Peyer's patch (tissue), 4 donors: ENCODE data around the gene LYPD8. TPM values are rescaled to one million over a fixed set of nuclear protein-coding genes. Genes with fewer than 3 reads are reported as not detected.

Experiments
- DNase-seq, 3 donors: peaks; one replicate each; pipeline ENCODE4 v3.0.0-alpha.2; 2017 to 2019
- H3K27ac ChIP-seq, 4 donors: fragments of 200-600 bp; sonication (generic); one replicate each; pipeline ENCODE4 v1.5.1; 2016 to 2019
- H3K27me3 ChIP-seq, 2 donors: fragments of 200-600 bp; sonication (generic); one replicate each; pipeline ENCODE4 v1.5.1; 2019
- H3K36me3 ChIP-seq, 3 donors: fragments of 200-600 bp; sonication (generic); one replicate each; pipeline ENCODE4 v1.5.1; 2016 to 2019
- H3K4me1 ChIP-seq, 4 donors: fragments of 200-600 bp; sonication (generic); one replicate each; pipeline ENCODE4 v1.5.1; 2016 to 2019
- H3K4me3 ChIP-seq, 4 donors: fragments of 200-600 bp; sonication (generic); 1 replicate in 3 of 4; 2 replicates in 1 of 4; pipeline ENCODE4 v1.5.1; 2016 to 2019; ENCODE audit warnings: mild to moderate bottlenecking in 1 of 4
- H3K9me3 ChIP-seq, 4 donors: fragments of 200-600 bp; sonication (generic); one replicate each; pipeline ENCODE4 v1.5.1; 2016 to 2019; ENCODE audit warnings: mild to moderate bottlenecking in 1 of 4
- CTCF ChIP-seq, 6 experiments: fragments of 450-650 bp in 4 of 6; fragments of 200-600 bp in 2 of 6; sonication (generic) in 1 of 6; IDR thresholded peaks; one replicate each; pipeline ENCODE4 v1.5.1; 2017 to 2019; ENCODE audit warnings: antibody characterized with exemption in 6 of 6, mild to moderate bottlenecking in 3 of 6, moderate library complexity in 1 of 6
- POLR2A ChIP-seq, 2 donors: fragments of 450-650 bp; IDR thresholded peaks; one replicate each; pipeline ENCODE4 v1.5.1; 2017; ENCODE audit warnings: antibody characterized with exemption in 2 of 2, mild to moderate bottlenecking in 2 of 2, moderate library complexity in 2 of 2
- total RNA-seq, 4 donors: library from RNA; depleted of rRNA; stranded (reverse); fragments of >200 nt; gene quantifications; one replicate each; pipeline ENCODE4 v1.1.0, GENCODE V29; 2016

LYPD8 gene
- total RNA-seq, 4 donors from 2014 or later, result 28.5 to 53.8 (median 34.7) TPM; not detected in 1

GRCh38 chr1:248740876-248741275, 14.7 kb downstream of the LYPD8 start:
- Histone ChIP-seq H3K4me3 (no peak overlapping the region), H3K27ac (no peak overlapping the region), H3K9me3 (no peaks in the 10 kb centered on the region), H3K27me3 (no peaks in the 10 kb centered on the region), H3K36me3 (no peaks in the 10 kb centered on the region), H3K4me1 (no peaks in the 10 kb centered on the region)
- DNase-seq, result no peak
- no peak for TF ChIP-seq POLR2A (IDR thresholded peaks at IDR 0.05)
- TF ChIP-seq CTCF (IDR thresholded peaks at IDR 0.05), result no peak

DNA sequence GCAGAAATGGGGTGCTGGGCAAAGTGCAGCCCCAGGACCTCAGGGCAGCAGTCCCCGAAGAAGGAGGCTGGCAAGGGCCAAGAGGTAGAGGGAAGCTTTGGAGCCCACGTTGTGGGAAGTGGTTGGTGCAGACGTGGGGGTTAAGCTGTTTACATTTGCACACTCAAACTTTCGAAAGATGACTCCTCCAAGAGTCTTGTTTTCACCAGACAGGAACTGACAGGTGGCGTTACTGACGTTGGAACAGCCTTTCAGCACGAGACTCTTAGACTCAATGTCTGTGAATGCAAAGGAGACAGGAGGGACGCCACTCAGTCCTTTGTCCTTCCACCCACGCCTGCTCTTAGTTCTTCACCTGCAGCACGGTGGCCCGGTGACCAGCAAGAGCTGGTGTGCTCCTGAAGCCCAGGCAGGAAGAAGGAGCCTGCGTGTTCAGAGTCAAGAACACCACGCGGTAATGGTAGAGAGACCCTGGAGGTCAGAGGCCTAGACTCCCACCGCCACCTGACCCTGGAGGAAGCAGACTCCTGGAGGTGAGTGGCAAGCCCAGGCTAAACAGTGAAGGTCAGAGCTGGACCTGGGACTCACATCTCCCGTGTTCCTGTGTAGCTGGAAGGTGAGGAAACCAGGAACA, 15.9 kb downstream of the LYPD8 start:
- Histone ChIP-seq H3K4me3 (no peak overlapping the region), H3K36me3 (no peaks in the 10 kb centered on the region), H3K27ac (no peak overlapping the region), H3K27me3 (no peaks in the 10 kb centered on the region), H3K4me1 (no peaks in the 10 kb centered on the region), H3K9me3 (no peaks in the 10 kb centered on the region)
- no peak for DNase-seq
- TF ChIP-seq POLR2A (IDR thresholded peaks at IDR 0.05), result no peak
- TF ChIP-seq CTCF (IDR thresholded peaks at IDR 0.05), result no peak

DNA sequence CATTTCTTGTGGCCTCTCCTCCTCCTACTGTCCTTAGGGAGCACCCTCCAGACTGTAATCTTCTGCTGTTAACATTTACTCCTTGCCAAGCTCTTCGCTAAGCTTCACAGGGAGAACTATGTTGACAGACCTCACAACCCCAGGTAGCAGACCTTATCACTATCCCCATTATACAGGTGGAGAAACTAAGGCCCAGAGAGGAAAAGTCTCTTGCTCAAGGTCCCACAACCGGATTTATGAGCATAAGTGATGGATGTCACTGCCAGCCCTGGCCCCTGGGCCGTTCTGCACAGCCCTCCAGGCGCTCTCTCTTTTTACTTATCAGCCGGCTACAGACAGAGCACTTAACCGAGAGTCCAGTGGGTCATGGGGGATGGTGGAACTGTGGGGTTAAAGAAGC, 18.1 kb downstream of the LYPD8 start:
- Histone ChIP-seq H3K36me3 (no peaks in the 10 kb centered on the region), H3K4me3 (no peak overlapping the region), H3K27me3 (no peaks in the 10 kb centered on the region), H3K4me1 (no peaks in the 10 kb centered on the region), H3K9me3 (no peaks in the 10 kb centered on the region), H3K27ac (no peak overlapping the region)
- no peak for DNase-seq
- TF ChIP-seq CTCF (IDR thresholded peaks at IDR 0.05), result no peak
- TF ChIP-seq POLR2A (IDR thresholded peaks at IDR 0.05), result no peak

DNA sequence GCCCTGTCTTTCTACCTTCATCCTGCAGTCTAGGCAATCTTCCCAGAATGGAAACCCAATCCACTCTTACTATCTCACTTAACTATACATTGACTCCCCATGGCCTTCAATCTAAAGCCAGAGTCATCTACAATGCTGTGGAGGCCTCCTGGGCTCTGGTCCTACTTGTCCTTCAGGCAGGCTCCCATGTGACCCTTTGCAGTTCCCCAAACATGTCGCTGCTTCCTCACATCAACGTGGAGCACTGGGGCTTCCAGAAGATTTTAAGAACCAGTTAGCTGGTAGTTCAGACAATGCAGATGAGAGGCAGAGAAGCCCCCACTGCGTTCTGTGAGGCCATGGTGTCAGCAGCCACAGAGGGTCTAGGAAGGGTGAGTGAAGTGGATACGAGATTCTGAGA, 18.6 kb downstream of the LYPD8 start:
- TF ChIP-seq CTCF (IDR thresholded peaks at IDR 0.05), result no peak
- TF ChIP-seq POLR2A (IDR thresholded peaks at IDR 0.05), result no peak
- Histone ChIP-seq H3K36me3 (no peaks in the 10 kb centered on the region), H3K27me3 (no peaks in the 10 kb centered on the region), H3K4me3 (no peak overlapping the region), H3K27ac (no peak overlapping the region), H3K9me3 (no peaks in the 10 kb centered on the region), H3K4me1 (no peaks in the 10 kb centered on the region)
- no peak for DNase-seq

- no peak for TF ChIP-seq CTCF (IDR thresholded peaks at IDR 0.05)
- TF ChIP-seq POLR2A (IDR thresholded peaks at IDR 0.05), result no peak
- no peak for DNase-seq
- Histone ChIP-seq H3K4me1 (no peaks in the 10 kb centered on the region), H3K27me3 (no peaks in the 10 kb centered on the region), H3K9me3 (no peaks in the 10 kb centered on the region), H3K27ac (no peak overlapping the region), H3K36me3 (no peaks in the 10 kb centered on the region), H3K4me3 (no peak overlapping the region)
These were observed 22.0 kb downstream of the LYPD8 start for GRCh38 chr1:248733566-248733965.
